Measurements from ENCODE around the gene CSKMT. TPM values are rescaled to one million over a fixed set of nuclear protein-coding genes. Genes with fewer than 3 reads are reported as not detected.

CSKMT gene
- total RNA-seq, 1 donor from 2014 or later = 28.7 TPM

DNA sequence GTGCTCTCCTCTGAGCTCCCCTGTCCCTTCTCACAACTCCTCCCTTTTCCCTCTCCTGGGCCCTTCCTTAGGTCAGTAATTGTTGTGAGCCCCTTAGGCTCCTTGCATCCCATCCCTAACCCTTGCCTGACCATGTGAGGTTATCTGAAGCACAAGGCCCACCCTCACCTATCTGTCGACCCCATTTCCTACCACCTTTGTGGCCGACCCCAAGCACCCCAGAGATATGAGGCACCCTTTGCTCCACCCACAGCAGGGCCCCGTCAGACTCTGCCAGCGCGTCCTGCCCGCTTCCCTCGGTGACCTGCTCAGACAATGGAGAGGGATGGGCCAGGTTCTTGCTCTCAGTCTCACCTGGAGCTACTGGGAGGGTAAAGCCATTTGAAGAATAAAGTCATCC is 43.7 kb downstream of the CSKMT start:
- Histone ChIP-seq H3K4me3 (peak overlapping the region; percentile 44 to 63), H3K27me3 (no peaks in the 10 kb centered on the region), H3K36me3 (peaks cover 0 to 26% of the 10 kb centered on the region in 2 donors), H3K27ac (peak overlapping the region; percentile 95), H3K4me1 (peaks cover 45% of the 10 kb centered on the region), H3K9me3 (no peaks in the 10 kb centered on the region)
- intact Hi-C loops (cut with DNase I) = loop anchor here (10.0 kb wide), 1 partner anchor 314 kb away; no protein-coding TSS in a partner anchor
- DNase-seq (ENCODE audit: extremely low spot score in 2 of 2) = no peak
- TF ChIP-seq POLR2A (IDR thresholded peaks at IDR 0.05) (no peak), POLR2AphosphoS5 (IDR thresholded peaks at IDR 0.05; ENCODE audit: insufficient read depth in 1 of 2, low read depth in 1 of 2) (no peak)
- TF ChIP-seq, protein P1, sequence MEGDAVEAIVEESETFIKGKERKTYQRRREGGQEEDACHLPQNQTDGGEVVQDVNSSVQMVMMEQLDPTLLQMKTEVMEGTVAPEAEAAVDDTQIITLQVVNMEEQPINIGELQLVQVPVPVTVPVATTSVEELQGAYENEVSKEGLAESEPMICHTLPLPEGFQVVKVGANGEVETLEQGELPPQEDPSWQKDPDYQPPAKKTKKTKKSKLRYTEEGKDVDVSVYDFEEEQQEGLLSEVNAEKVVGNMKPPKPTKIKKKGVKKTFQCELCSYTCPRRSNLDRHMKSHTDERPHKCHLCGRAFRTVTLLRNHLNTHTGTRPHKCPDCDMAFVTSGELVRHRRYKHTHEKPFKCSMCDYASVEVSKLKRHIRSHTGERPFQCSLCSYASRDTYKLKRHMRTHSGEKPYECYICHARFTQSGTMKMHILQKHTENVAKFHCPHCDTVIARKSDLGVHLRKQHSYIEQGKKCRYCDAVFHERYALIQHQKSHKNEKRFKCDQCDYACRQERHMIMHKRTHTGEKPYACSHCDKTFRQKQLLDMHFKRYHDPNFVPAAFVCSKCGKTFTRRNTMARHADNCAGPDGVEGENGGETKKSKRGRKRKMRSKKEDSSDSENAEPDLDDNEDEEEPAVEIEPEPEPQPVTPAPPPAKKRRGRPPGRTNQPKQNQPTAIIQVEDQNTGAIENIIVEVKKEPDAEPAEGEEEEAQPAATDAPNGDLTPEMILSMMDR (IDR thresholded peaks at IDR 0.05) = no peak

DNA sequence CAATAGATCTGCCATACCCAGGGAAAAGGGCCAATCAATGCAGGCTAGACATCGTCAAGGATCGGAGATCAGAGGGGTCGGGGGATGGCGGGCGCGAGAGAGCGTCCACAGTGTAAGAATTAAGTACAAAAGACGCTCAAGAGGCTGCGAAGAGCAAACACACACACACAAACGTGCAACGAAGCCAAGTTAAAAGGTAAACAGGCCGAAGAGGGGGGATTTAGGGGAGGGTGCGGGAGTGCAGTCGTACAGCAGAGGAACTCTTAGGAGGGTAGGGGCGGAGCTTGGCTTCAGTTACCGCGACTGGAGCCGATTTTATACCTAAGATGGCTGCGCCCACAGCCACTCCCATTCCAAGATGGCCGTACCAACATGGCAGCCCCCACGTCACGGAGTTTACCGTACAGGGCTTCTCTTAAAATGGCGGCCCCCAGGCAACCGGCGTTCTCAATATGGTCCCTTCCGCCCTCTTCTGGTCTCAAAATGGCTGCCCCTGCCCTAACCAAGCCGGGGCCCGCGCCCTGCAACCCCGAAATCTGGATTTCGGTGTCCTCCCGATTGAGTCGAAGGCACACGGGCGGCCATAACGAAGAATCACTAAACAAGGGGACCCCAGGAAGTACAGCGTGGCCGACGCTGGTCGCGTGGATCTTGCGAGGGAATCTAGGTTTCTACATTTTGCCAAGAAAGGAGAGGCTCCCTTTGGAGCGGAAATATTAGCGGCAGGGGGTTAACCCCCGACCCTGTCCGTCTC is 44.3 kb downstream of the CSKMT start:
- no peaks in the 10 kb centered on the region for H3K9me3 ChIP-seq
- intact Hi-C loops (cut with DNase I) = loop anchor here (10.0 kb wide), 1 partner anchor 315 kb away; no protein-coding TSS in a partner anchor
- peak overlapping the region; percentile 95 for H3K27ac ChIP-seq
- TF ChIP-seq POLR2A (IDR thresholded peaks at IDR 0.05) (peak in 1 of 2 donors; percentile 34), POLR2AphosphoS5 (IDR thresholded peaks at IDR 0.05; ENCODE audit: insufficient read depth in 1 of 2, low read depth in 1 of 2) (peak; percentile 88 to 96)
- TF ChIP-seq, protein P1 (IDR thresholded peaks at IDR 0.05) = peak in 1 of 3 experiments; percentile 10
- H3K36me3 ChIP-seq = peaks cover 0 to 32% of the 10 kb centered on the region in 2 donors
- peak in 1 of 2 donors; percentile 98 for DNase-seq (ENCODE audit: extremely low spot score in 2 of 2)
- peaks cover 45% of the 10 kb centered on the region for H3K4me1 ChIP-seq
- peak overlapping the region; percentile 44 to 63 for H3K4me3 ChIP-seq
- H3K27me3 ChIP-seq = no peaks in the 10 kb centered on the region

DNA sequence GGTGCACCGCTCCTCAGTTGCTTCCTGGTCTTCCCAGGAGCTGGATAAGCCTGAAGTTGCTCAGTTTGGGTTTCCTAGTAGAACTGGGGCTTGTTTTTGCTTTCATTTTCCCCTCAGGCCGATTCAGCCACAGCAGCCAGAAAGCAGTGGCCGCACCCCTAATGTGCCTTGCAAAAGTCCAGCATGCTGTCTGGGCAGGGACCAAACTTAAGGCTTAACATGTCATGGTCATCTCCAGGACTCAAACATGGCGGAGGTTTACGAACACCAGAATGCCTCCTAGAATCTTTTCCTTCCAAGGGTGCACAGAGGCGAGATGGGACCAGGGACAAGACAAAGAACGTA is 44.9 kb downstream of the CSKMT start:
- Histone ChIP-seq H3K4me3 (peak overlapping the region; percentile 44 to 63), H3K27me3 (no peaks in the 10 kb centered on the region), H3K9me3 (no peaks in the 10 kb centered on the region), H3K36me3 (peaks cover 0 to 38% of the 10 kb centered on the region in 2 donors), H3K4me1 (peaks cover 40% of the 10 kb centered on the region), H3K27ac (peak overlapping the region; percentile 95)
- no peak for DNase-seq (ENCODE audit: extremely low spot score in 2 of 2)
- intact Hi-C loops (cut with DNase I) = no loop called here
- no peak for TF ChIP-seq POLR2AphosphoS5 (IDR thresholded peaks at IDR 0.05; ENCODE audit: insufficient read depth in 1 of 2, low read depth in 1 of 2)
- TF ChIP-seq, protein P1 (IDR thresholded peaks at IDR 0.05) = no peak
- no peak for TF ChIP-seq POLR2A (IDR thresholded peaks at IDR 0.05)

DNA sequence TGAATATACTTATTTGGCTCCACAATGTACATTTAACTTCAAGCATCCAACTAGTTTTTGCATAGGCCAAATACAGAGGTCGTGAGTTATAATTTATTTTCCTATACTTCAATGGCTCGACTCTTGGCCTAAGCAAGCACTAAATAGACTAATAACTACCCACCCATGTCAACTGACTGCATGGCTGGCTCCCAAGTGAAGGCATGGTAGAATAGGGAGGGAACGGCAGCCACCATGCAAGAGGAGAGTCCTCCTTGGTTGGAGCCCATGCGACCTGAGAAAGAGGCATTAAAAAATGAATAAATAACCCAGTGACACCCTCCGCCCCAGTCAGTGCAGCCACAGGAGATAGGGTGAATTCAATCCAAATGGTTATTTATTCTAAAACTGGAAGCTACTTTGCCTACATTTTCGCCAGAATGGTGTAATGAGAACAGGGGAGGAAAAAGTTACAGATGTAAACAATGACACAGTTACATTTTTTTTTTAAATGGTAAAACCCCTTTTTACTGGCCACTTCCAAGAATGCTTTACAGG is 47.2 kb downstream of the CSKMT start:
- no peak overlapping the region for H3K4me3 ChIP-seq
- intact Hi-C loops (cut with DNase I) = no loop called here
- H3K36me3 ChIP-seq = peaks cover 0 to 62% of the 10 kb centered on the region in 2 donors
- H3K27ac ChIP-seq = no peak overlapping the region
- H3K27me3 ChIP-seq = no peaks in the 10 kb centered on the region
- TF ChIP-seq POLR2A (IDR thresholded peaks at IDR 0.05) = no peak
- TF ChIP-seq, protein P1 (IDR thresholded peaks at IDR 0.05) = no peak
- no peak for TF ChIP-seq POLR2AphosphoS5 (IDR thresholded peaks at IDR 0.05; ENCODE audit: insufficient read depth in 1 of 2, low read depth in 1 of 2)
- no peaks in the 10 kb centered on the region for H3K9me3 ChIP-seq
- DNase-seq (ENCODE audit: extremely low spot score in 2 of 2) = no peak
- peaks cover 22% of the 10 kb centered on the region for H3K4me1 ChIP-seq

DNA sequence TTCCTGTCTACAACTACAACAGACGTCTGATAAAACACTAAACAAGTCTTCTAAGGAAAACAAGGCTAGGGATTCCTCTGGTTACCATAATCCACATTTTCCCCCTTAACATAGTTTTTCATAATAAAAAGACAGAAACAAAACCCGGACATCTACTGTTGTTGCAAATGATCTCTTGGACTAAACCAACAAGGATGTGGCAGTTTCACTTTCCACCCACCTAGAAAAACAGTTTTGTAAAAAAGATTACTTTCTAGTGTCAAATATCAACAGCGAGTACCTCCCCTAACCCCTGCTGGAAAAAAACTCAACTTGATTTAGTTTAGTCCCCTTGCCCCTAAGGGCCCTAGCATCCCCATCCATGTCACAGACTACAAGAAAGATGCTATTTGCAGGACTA is 47.7 kb downstream of the CSKMT start:
- peaks cover 19% of the 10 kb centered on the region for H3K4me1 ChIP-seq
- no peak overlapping the region for H3K4me3 ChIP-seq
- no peak overlapping the region for H3K27ac ChIP-seq
- TF ChIP-seq POLR2AphosphoS5 (IDR thresholded peaks at IDR 0.05; ENCODE audit: insufficient read depth in 1 of 2, low read depth in 1 of 2) (no peak), POLR2A (IDR thresholded peaks at IDR 0.05) (no peak)
- TF ChIP-seq, protein P1 (IDR thresholded peaks at IDR 0.05) = no peak
- intact Hi-C loops (cut with DNase I) = no loop called here
- H3K27me3 ChIP-seq = no peaks in the 10 kb centered on the region
- no peak for DNase-seq (ENCODE audit: extremely low spot score in 2 of 2)
- no peaks in the 10 kb centered on the region for H3K9me3 ChIP-seq
- H3K36me3 ChIP-seq = peaks cover 0 to 67% of the 10 kb centered on the region in 2 donors
